H1 (cell line): ENCODE data around the gene DFFB. TPM values are rescaled to one million over a fixed set of nuclear protein-coding genes. Genes with fewer than 3 reads are reported as not detected.

ENCODE experiments used
- CBX5 ChIP-seq: fragments of 300-800, 300-1000 bp; sonication (generic); IDR thresholded peaks from 2 replicates; pipeline ENCODE4 v1.7.1; 2016; ENCODE audit warnings: antibody characterized with exemption, low read length, low read depth
- CTBP2 ChIP-seq: IDR thresholded peaks from 2 replicates; pipeline ENCODE4 v1.7.0; 2011; ENCODE audit warnings: borderline replicate concordance, mild to moderate bottlenecking, moderate library complexity, mixed read lengths, low read length; ENCODE audit not compliant: insufficient read depth, insufficient read length
- EGR1 ChIP-seq: IDR thresholded peaks from 2 replicates; pipeline ENCODE4 v1.6.1; 2011; ENCODE audit warnings: low read depth, low read length, borderline replicate concordance
- HDAC2 ChIP-seq, 2 experiments: fragments of 300-600 bp in 1 of 2; sonication (generic) in 1 of 2; IDR thresholded peaks; 2 replicates each; pipeline ENCODE4 v1.6.1; 2011 to 2012; ENCODE audit warnings: low read depth in 2 of 2, low read length in 2 of 2, mild to moderate bottlenecking in 2 of 2, moderate library complexity in 2 of 2, borderline replicate concordance in 1 of 2, inconsistent platforms in 1 of 2
- JUND ChIP-seq: IDR thresholded peaks from 2 replicates; pipeline ENCODE4 v1.6.1; 2011; ENCODE audit warnings: mild to moderate bottlenecking, improper control_type of control experiment, low read length
- polyA plus RNA-seq, 7 experiments: library from polyadenylated mRNA; depleted of rRNA in 3 of 7; stranded (reverse) in 5 of 7; unstranded in 2 of 7; fragments of >200 nt in 5 of 7; fragments of 200-250 nt in 2 of 7; gene quantifications; 1 replicate in 5 of 7; 2 replicates in 1 of 7; 4 replicates in 1 of 7; pipeline versions ENCODE4 v1.2.1 to v1.2.3, GENCODE V29; 2011 to 2013; ENCODE audit warnings: missing spikeins in 2 of 7, mixed read lengths in 2 of 7
- total RNA-seq: library from RNA; stranded (reverse); fragmentation: NEBNext Ultra II Directional; extraction: Animal tissue kit (Norgen Biotek cat#: 25700); gene quantifications from 2 replicates; pipeline ENCODE4 v1.2.1, GENCODE V29; 2021

Gene DFFB
- total and polyA plus RNA-seq, 2 of the 8 experiments (the other 6 are each of a cell fraction or from before 2014, with no cell fraction given) = 8.6 to 11.9 TPM

- TF ChIP-seq CTBP2 (no peak), HDAC2 (IDR thresholded peaks at IDR 0.05; ENCODE audit: borderline replicate concordance in 1 of 2, low read depth in 2 of 2, low read length in 2 of 2) (no peak), JUND (no peak), CBX5 (no peak), EGR1 (no peak)
Measured at GRCh38 chr1:3816331-3817137, 40.7 kb upstream of the DFFB start (continued).
